ENCODE measurements around the gene CARNS1. TPM values are rescaled to one million over a fixed set of nuclear protein-coding genes. Genes with fewer than 3 reads are reported as not detected.
A peak's percentile ranks its signal among the peaks of the same experiment; 100 is the strongest.

Gene CARNS1
- total and polyA plus RNA-seq, 2 of the 13 experiments (the other 11 are each of a cell fraction or from before 2014, with no cell fraction given), result not detected

DNA sequence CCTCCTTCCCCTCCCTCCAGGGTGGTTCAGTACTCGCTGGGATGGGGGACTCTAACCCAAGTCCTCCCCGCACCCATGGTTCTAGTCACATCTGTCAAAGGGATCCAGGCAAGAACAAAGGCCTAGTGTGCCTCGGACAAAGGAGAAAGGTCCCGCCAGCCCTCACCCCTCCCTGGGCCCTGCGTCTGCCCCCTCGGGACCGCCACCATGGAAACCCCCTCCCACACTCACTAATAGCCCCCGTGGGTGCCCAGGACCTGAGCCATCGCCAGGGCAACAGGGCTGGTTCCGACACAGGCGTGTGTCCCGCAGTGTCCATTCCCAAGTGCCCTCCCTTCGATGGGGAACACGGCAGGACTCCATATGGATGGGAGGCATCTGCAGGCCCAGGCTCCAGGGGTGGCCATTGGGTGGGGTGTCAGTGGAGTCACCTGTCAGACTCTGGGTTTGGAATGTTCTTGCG is 5.1 kb upstream of the CARNS1 start:
- H3K4me3 ChIP-seq (replicated peaks in 1 of 3; ENCODE audit: insufficient read depth in 1 of 3, low read depth in 2 of 3, low read length in 3 of 3), result peak overlapping the region in 2 of 3 experiments; percentile 12 to 56; a peak in 2 of 6 replicates
- peaks cover 8 to 44% of the 10 kb centered on the region in 2 experiments; a peak in 4 of 5 replicates for H3K27me3 ChIP-seq (ENCODE audit: control insufficient read depth in 1 of 2, insufficient read depth in 2 of 2, low read length in 2 of 2)
- H3K9ac ChIP-seq (ENCODE audit: insufficient read depth, low read depth, low read length), result no peak overlapping the region; the same call in 1 of the 2 replicates
- no peaks in the 10 kb centered on the region for H4K20me1 ChIP-seq (ENCODE audit: insufficient read depth, low read length)
- ChIA-PET CTCF (ENCODE audit: low intra/inter-chr PET ratio, low total read pairs) (no interaction called here), POLR2A (no interaction called here)
- FAIRE-seq (no peak), DNase-seq (ENCODE audit: low spot score) (no peak), ATAC-seq (no peak)
- in situ Hi-C loops (cut with HindIII; ENCODE audit: extremely low pct_ligation_motif_present, low pct_unique_long_range_greater_than_20kb), result no loop called here
- H3K4me2 ChIP-seq (ENCODE audit: low read depth, low read length), result peak overlapping the region; percentile 74
- intact Hi-C loops (cut with micrococcal nuclease; ENCODE audit: unreplicated experiment), result no loop called here
- no peaks in the 10 kb centered on the region for H3K9me3 ChIP-seq (ENCODE audit: low read length)
- no peaks in the 10 kb centered on the region for H3K36me3 ChIP-seq (replicated peaks in 1 of 2; ENCODE audit: control insufficient read depth in 1 of 2, insufficient read depth in 2 of 2, low read length in 2 of 2)
- no peak overlapping the region for H2AFZ ChIP-seq (ENCODE audit: low read length)
- peaks cover 53% of the 10 kb centered on the region for H3K4me1 ChIP-seq (ENCODE audit: insufficient read depth, low read length)
- H3K79me2 ChIP-seq (ENCODE audit: insufficient read depth, low read length), result no peaks in the 10 kb centered on the region
- 0% methylated on average over 2 of the region's 15 CpGs for WGBS (ENCODE audit: low lambda C conversion rate)
- no TSS peak for BruUV-seq (replicated peaks)
- H3K27ac ChIP-seq (ENCODE audit: extremely low read length, insufficient read depth, low read length), result no peak overlapping the region
- TF ChIP-seq GATAD2A (CRISPR knock-in tag; IDR thresholded peaks at IDR 0.05) (0 out of 2 replicates have a peak, but pooled peaks have one; percentile 1), ZNF143 (CRISPR knock-in tag; IDR thresholded peaks at IDR 0.05) (no peak), RARA (CRISPR knock-in tag; IDR thresholded peaks at IDR 0.05) (no peak), ZNF34 (CRISPR knock-in tag; IDR thresholded peaks at IDR 0.05; ENCODE audit: borderline replicate concordance) (0 out of 2 replicates have a peak, but pooled peaks have one; percentile 34), ZNF329 (CRISPR knock-in tag; IDR thresholded peaks at IDR 0.05; ENCODE audit: low read depth) (no peak), ZNF552 (CRISPR knock-in tag; IDR thresholded peaks at IDR 0.05; ENCODE audit: borderline replicate concordance) (no peak), ZNF782 (CRISPR knock-in tag; IDR thresholded peaks at IDR 0.05; ENCODE audit: borderline replicate concordance) (no peak), NFE2L1 (CRISPR knock-in tag; IDR thresholded peaks at IDR 0.05; ENCODE audit: borderline replicate concordance) (no peak), AGO2 (optimal IDR thresholded peaks at IDR 0.05; ENCODE audit: low read depth, low read length) (peak; percentile 41), YEATS4 (CRISPR knock-in tag; IDR thresholded peaks at IDR 0.05; ENCODE audit: borderline replicate concordance) (no peak), ERF (CRISPR knock-in tag; IDR thresholded peaks at IDR 0.05) (no peak)
- TF ChIP-seq, protein P1, sequence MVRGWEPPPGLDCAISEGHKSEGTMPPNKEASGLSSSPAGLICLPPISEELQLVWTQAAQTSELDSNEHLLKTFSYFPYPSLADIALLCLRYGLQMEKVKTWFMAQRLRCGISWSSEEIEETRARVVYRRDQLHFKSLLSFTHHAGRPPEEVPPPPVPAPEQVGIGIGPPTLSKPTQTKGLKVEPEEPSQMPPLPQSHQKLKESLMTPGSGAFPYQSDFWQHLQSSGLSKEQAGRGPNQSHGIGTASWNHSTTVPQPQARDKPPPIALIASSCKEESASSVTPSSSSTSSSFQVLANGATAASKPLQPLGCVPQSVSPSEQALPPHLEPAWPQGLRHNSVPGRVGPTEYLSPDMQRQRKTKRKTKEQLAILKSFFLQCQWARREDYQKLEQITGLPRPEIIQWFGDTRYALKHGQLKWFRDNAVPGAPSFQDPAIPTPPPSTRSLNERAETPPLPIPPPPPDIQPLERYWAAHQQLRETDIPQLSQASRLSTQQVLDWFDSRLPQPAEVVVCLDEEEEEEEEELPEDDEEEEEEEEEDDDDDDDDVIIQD (CRISPR knock-in tag; IDR thresholded peaks at IDR 0.05; ENCODE audit: low read depth), result no peak
- TF ChIP-seq, protein P2, sequence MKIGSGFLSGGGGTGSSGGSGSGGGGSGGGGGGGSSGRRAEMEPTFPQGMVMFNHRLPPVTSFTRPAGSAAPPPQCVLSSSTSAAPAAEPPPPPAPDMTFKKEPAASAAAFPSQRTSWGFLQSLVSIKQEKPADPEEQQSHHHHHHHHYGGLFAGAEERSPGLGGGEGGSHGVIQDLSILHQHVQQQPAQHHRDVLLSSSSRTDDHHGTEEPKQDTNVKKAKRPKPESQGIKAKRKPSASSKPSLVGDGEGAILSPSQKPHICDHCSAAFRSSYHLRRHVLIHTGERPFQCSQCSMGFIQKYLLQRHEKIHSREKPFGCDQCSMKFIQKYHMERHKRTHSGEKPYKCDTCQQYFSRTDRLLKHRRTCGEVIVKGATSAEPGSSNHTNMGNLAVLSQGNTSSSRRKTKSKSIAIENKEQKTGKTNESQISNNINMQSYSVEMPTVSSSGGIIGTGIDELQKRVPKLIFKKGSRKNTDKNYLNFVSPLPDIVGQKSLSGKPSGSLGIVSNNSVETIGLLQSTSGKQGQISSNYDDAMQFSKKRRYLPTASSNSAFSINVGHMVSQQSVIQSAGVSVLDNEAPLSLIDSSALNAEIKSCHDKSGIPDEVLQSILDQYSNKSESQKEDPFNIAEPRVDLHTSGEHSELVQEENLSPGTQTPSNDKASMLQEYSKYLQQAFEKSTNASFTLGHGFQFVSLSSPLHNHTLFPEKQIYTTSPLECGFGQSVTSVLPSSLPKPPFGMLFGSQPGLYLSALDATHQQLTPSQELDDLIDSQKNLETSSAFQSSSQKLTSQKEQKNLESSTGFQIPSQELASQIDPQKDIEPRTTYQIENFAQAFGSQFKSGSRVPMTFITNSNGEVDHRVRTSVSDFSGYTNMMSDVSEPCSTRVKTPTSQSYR (CRISPR knock-in tag; IDR thresholded peaks at IDR 0.05; ENCODE audit: borderline replicate concordance), result no peak
- TF ChIP-seq, protein P3, sequence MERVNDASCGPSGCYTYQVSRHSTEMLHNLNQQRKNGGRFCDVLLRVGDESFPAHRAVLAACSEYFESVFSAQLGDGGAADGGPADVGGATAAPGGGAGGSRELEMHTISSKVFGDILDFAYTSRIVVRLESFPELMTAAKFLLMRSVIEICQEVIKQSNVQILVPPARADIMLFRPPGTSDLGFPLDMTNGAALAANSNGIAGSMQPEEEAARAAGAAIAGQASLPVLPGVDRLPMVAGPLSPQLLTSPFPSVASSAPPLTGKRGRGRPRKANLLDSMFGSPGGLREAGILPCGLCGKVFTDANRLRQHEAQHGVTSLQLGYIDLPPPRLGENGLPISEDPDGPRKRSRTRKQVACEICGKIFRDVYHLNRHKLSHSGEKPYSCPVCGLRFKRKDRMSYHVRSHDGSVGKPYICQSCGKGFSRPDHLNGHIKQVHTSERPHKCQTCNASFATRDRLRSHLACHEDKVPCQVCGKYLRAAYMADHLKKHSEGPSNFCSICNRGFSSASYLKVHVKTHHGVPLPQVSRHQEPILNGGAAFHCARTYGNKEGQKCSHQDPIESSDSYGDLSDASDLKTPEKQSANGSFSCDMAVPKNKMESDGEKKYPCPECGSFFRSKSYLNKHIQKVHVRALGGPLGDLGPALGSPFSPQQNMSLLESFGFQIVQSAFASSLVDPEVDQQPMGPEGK (CRISPR knock-in tag; IDR thresholded peaks at IDR 0.05), result peak; percentile 31; the same call in 1 of the 2 replicates
- TF ChIP-seq, protein P4, sequence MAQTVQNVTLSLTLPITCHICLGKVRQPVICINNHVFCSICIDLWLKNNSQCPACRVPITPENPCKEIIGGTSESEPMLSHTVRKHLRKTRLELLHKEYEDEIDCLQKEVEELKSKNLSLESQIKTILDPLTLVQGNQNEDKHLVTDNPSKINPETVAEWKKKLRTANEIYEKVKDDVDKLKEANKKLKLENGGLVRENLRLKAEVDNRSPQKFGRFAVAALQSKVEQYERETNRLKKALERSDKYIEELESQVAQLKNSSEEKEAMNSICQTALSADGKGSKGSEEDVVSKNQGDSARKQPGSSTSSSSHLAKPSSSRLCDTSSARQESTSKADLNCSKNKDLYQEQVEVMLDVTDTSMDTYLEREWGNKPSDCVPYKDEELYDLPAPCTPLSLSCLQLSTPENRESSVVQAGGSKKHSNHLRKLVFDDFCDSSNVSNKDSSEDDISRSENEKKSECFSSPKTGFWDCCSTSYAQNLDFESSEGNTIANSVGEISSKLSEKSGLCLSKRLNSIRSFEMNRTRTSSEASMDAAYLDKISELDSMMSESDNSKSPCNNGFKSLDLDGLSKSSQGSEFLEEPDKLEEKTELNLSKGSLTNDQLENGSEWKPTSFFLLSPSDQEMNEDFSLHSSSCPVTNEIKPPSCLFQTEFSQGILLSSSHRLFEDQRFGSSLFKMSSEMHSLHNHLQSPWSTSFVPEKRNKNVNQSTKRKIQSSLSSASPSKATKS (CRISPR knock-in tag; IDR thresholded peaks at IDR 0.05), result no peak
- TF ChIP-seq, protein P5, sequence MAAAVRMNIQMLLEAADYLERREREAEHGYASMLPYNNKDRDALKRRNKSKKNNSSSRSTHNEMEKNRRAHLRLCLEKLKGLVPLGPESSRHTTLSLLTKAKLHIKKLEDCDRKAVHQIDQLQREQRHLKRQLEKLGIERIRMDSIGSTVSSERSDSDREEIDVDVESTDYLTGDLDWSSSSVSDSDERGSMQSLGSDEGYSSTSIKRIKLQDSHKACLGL (CRISPR knock-in tag; IDR thresholded peaks at IDR 0.05), result no peak
